ENCODE measurements around the gene VPS4B. TPM values are rescaled to one million over a fixed set of nuclear protein-coding genes. Genes with fewer than 3 reads are reported as not detected.

VPS4B gene
- polyA plus RNA-seq, 1 donor from 2014 or later: 30.5 TPM

GRCh38 chr18:63344918-63345317 is 77.4 kb downstream of the VPS4B start:
- Histone ChIP-seq H3K79me2 (replicated peaks; ENCODE audit: insufficient read depth, low read length) (no peaks in the 10 kb centered on the region), H3K9me3 (ENCODE audit: low read length) (no peaks in the 10 kb centered on the region), H3F3A (ENCODE audit: insufficient read depth, low read length, poor library complexity, severe bottlenecking) (no peaks in the 10 kb centered on the region), H4K20me1 (ENCODE audit: insufficient read depth) (no peaks in the 10 kb centered on the region), H3K4me3 (ENCODE audit: low read length) (no peak overlapping the region), H3K4me2 (ENCODE audit: low read length) (no peak overlapping the region), H2AFZ (ENCODE audit: low read depth, low read length) (no peak overlapping the region), H3K27ac (ENCODE audit: low read length) (no peak overlapping the region), H3K36me3 (ENCODE audit: insufficient read depth, low read length) (peaks cover under 1% of the 10 kb centered on the region), H3K9me2 (ENCODE audit: insufficient read depth, low read length) (no peaks in the 10 kb centered on the region), H3K27me3 (ENCODE audit: insufficient read depth, low read depth, low read length) (no peaks in the 10 kb centered on the region), H3K9ac (ENCODE audit: low read length) (no peak overlapping the region)
- TF ChIP-seq MXI1 (conservative IDR thresholded peaks at IDR 0.05; ENCODE audit: poor library complexity, severe bottlenecking): no peak
- no peak for TF ChIP-seq SMC3 (conservative IDR thresholded peaks at IDR 0.05; ENCODE audit: poor library complexity)
- TF ChIP-seq TAF1 (IDR thresholded peaks at IDR 0.05; ENCODE audit: low read depth): no peak
- no peak for TF ChIP-seq EP300 (conservative IDR thresholded peaks at IDR 0.05; ENCODE audit: poor library complexity, severe bottlenecking)
- no peak for TF ChIP-seq REST (IDR thresholded peaks at IDR 0.05; ENCODE audit: borderline replicate concordance)
- TF ChIP-seq EZH2 (IDR thresholded peaks at IDR 0.05; ENCODE audit: borderline replicate concordance, insufficient read depth, low read length, poor library complexity, severe bottlenecking): no peak
- TF ChIP-seq CTCF (IDR thresholded peaks at IDR 0.05; ENCODE audit: poor library complexity, severe bottlenecking): no peak
- TF ChIP-seq POLR2AphosphoS5 (IDR thresholded peaks at IDR 0.05): no peak
- no peak for TF ChIP-seq RAD21 (conservative IDR thresholded peaks at IDR 0.05)

GRCh38 chr18:63344263-63344662 is 78.0 kb downstream of the VPS4B start:
- Histone ChIP-seq H2AFZ (ENCODE audit: low read depth, low read length) (no peak overlapping the region), H3K4me2 (ENCODE audit: low read length) (no peak overlapping the region), H3K27me3 (ENCODE audit: insufficient read depth, low read depth, low read length) (no peaks in the 10 kb centered on the region), H4K20me1 (ENCODE audit: insufficient read depth) (no peaks in the 10 kb centered on the region), H3K4me3 (ENCODE audit: low read length) (no peak overlapping the region), H3K27ac (ENCODE audit: low read length) (no peak overlapping the region), H3K9me2 (ENCODE audit: insufficient read depth, low read length) (no peaks in the 10 kb centered on the region), H3K9ac (ENCODE audit: low read length) (no peak overlapping the region), H3K36me3 (ENCODE audit: insufficient read depth, low read length) (no peaks in the 10 kb centered on the region), H3F3A (ENCODE audit: insufficient read depth, low read length, poor library complexity, severe bottlenecking) (no peaks in the 10 kb centered on the region), H3K9me3 (ENCODE audit: low read length) (no peaks in the 10 kb centered on the region), H3K79me2 (replicated peaks; ENCODE audit: insufficient read depth, low read length) (no peaks in the 10 kb centered on the region)
- TF ChIP-seq EP300 (conservative IDR thresholded peaks at IDR 0.05; ENCODE audit: poor library complexity, severe bottlenecking): no peak
- TF ChIP-seq RAD21 (conservative IDR thresholded peaks at IDR 0.05): no peak
- TF ChIP-seq TAF1 (IDR thresholded peaks at IDR 0.05; ENCODE audit: low read depth): no peak
- no peak for TF ChIP-seq SMC3 (conservative IDR thresholded peaks at IDR 0.05; ENCODE audit: poor library complexity)
- no peak for TF ChIP-seq POLR2AphosphoS5 (IDR thresholded peaks at IDR 0.05)
- no peak for TF ChIP-seq REST (IDR thresholded peaks at IDR 0.05; ENCODE audit: borderline replicate concordance)
- no peak for TF ChIP-seq CTCF (IDR thresholded peaks at IDR 0.05; ENCODE audit: poor library complexity, severe bottlenecking)
- TF ChIP-seq EZH2 (IDR thresholded peaks at IDR 0.05; ENCODE audit: borderline replicate concordance, insufficient read depth, low read length, poor library complexity, severe bottlenecking): no peak
- no peak for TF ChIP-seq MXI1 (conservative IDR thresholded peaks at IDR 0.05; ENCODE audit: poor library complexity, severe bottlenecking)

All from neural cell (in vitro differentiated cells).